Small intestine (tissue), 7 donors: ENCODE results near the gene KTI12. TPM values are rescaled to one million over a fixed set of nuclear protein-coding genes. Genes with fewer than 3 reads are reported as not detected.
"Not testable (repeated sequence)": the region's sequence is repeated elsewhere in the genome, so short reads cannot be mapped to it uniquely, and the experiment has no call there.

Experiments
- DNase-seq, 2 donors: peaks; one replicate each; pipeline versions ENCODE4 v3.0.0 to v3.0.0-alpha.2; 2013
- FAIRE-seq: peaks from 2 replicates; lab custom pipeline; 2012; peaks lifted over from hg19 to GRCh38; lab: Jason Lieb, UNC
- H3K27ac ChIP-seq, 3 donors: one replicate each; pipeline ENCODE4 v1.5.1; 2013; ENCODE audit warnings: low read length in 2 of 3, mild to moderate bottlenecking in 2 of 3, control low read depth in 1 of 3, inconsistent platforms in 1 of 3, low read depth in 1 of 3, moderate library complexity in 1 of 3
- H3K27me3 ChIP-seq, 3 donors: one replicate each; pipeline ENCODE4 v1.6.1; 2013; ENCODE audit warnings: low read length in 3 of 3, inconsistent platforms in 1 of 3; ENCODE audit not compliant: control insufficient read depth in 3 of 3, insufficient read depth in 3 of 3
- H3K36me3 ChIP-seq, 3 donors: one replicate each; pipeline ENCODE4 v1.6.1; 2013; ENCODE audit warnings: low read length in 3 of 3, inconsistent platforms in 1 of 3, low read depth in 1 of 3, mild to moderate bottlenecking in 1 of 3, moderate library complexity in 1 of 3; ENCODE audit not compliant: control insufficient read depth in 3 of 3, insufficient read depth in 2 of 3
- H3K4me1 ChIP-seq, 3 donors: one replicate each; pipeline ENCODE4 v1.6.1; 2013; ENCODE audit warnings: low read length in 2 of 3, inconsistent platforms in 1 of 3, low read depth in 1 of 3, mild to moderate bottlenecking in 1 of 3, moderate library complexity in 1 of 3; ENCODE audit not compliant: control insufficient read depth in 3 of 3, insufficient read depth in 2 of 3
- H3K4me3 ChIP-seq, 3 donors: one replicate each; pipeline ENCODE4 v1.5.1; 2013; ENCODE audit warnings: low read length in 3 of 3, control low read depth in 1 of 3, inconsistent platforms in 1 of 3, low read depth in 1 of 3, mild to moderate bottlenecking in 1 of 3, moderate library complexity in 1 of 3
- H3K9me3 ChIP-seq, 2 donors: one replicate each; pipeline ENCODE4 v1.6.1; 2013; ENCODE audit warnings: low read depth in 1 of 2, low read length in 1 of 2; ENCODE audit not compliant: control insufficient read depth in 2 of 2, insufficient read depth in 1 of 2
- WGBS, 3 donors: extraction: QIAGEN DNeasy Blood & Tissue Kit; methylation state at CpG; one replicate each; pipeline ENCODE4 v1.1.7; 2013; 5-methylcytosine and 5-hydroxymethylcytosine counted together
- polyA plus RNA-seq, 4 donors: library from polyadenylated mRNA; stranded (reverse) in 3 of 4; unstranded in 1 of 4; fragments of 200-250 nt in 3 of 4; fragments of 120-200 nt in 1 of 4; gene quantifications; one replicate each; pipeline versions ENCODE4 v1.2.1 to v1.2.3, GENCODE V29; 2013
- donor health status: healthy with polysubstance abuse.
- donor health status: control.
- donor health status: control.
- donor health status: Bipolar disorder and iron deficiency.
- donor health status: healthy.

The KTI12 gene
- polyA plus RNA-seq, 4 donors, result 5.1 to 8.0 (median 6.6) TPM

- Histone ChIP-seq H3K27ac (peak overlapping the region; percentile 82 to 99 (median 94)), H3K36me3 (peaks cover 0 to 16% (median 0%) of the 10 kb centered on the region in 3 donors), H3K4me1 (peaks cover 0 to 14% (median 4%) of the 10 kb centered on the region in 3 donors), H3K4me3 (peak overlapping the region in 1 of 3 donors; percentile 90), H3K9me3 (no peaks in the 10 kb centered on the region), H3K27me3 (no peaks in the 10 kb centered on the region)
- no peak for DNase-seq
- 91 to 94% (median 92%) methylated on average over 2 of the region's 2 CpGs for WGBS, 3 donors
- FAIRE-seq, result no peak
These were observed 407 bp upstream of the KTI12 start for GRCh38 chr1:52034050-52034384.

- WGBS, 3 donors, result 0 to 4% (median 1%) methylated on average over 24 of the region's 24 CpGs
- peaks cover 0 to 16% (median 4%) of the 10 kb centered on the region in 3 donors for H3K4me1 ChIP-seq
- H3K4me3 ChIP-seq, result peak overlapping the region; percentile 69 to 93 (median 90)
- no peak for FAIRE-seq
- H3K27ac ChIP-seq, result peak overlapping the region; percentile 82 to 99 (median 94)
- peak; percentile 43 to 64 for DNase-seq
- H3K27me3 ChIP-seq, result no peaks in the 10 kb centered on the region
- H3K9me3 ChIP-seq, result no peaks in the 10 kb centered on the region
- peaks cover 0 to 14% (median 0%) of the 10 kb centered on the region in 3 donors for H3K36me3 ChIP-seq
These were observed 852 bp downstream of the KTI12 start for GRCh38 chr1:52032785-52033131.

- H3K4me1 ChIP-seq, result peaks cover 0 to 16% (median 4%) of the 10 kb centered on the region in 3 donors
- H3K27ac ChIP-seq, result peak overlapping the region in 2 of 3 donors; percentile 45 to 94
- peaks cover 0 to 15% (median 0%) of the 10 kb centered on the region in 3 donors for H3K36me3 ChIP-seq
- H3K9me3 ChIP-seq, result no peaks in the 10 kb centered on the region
- FAIRE-seq (no peak), DNase-seq (peak in 1 of 2 donors; percentile 9)
- H3K4me3 ChIP-seq, result peak overlapping the region; percentile 69 to 93 (median 90)
- WGBS, 3 donors, result 19 to 38% (median 23%) methylated on average over 5 of the region's 5 CpGs
- no peaks in the 10 kb centered on the region for H3K27me3 ChIP-seq
These were observed 1.4 kb downstream of the KTI12 start for GRCh38 chr1:52032124-52032784.

- WGBS, 3 donors, result 69 to 81% (median 76%) methylated on average over 5 of the region's 5 CpGs
- H3K4me3 ChIP-seq, H3K9me3 ChIP-seq, DNase-seq, FAIRE-seq, H3K27ac ChIP-seq, H3K27me3 ChIP-seq: not testable (repeated sequence)
- Histone ChIP-seq H3K36me3 (peaks cover 3 to 19% (median 7%) of the 10 kb centered on the region in 3 donors), H3K4me1 (peaks cover 0 to 13% (median 4%) of the 10 kb centered on the region in 3 donors)
These were observed 4.8 kb downstream of the KTI12 start for GRCh38 chr1:52028839-52029238.

GRCh38 chr1:52028328-52028727, 5.3 kb downstream of the KTI12 start:
- WGBS, 3 donors, result 27 to 54% (median 48%) methylated on average over 1 of the region's 1 CpG
- Histone ChIP-seq H3K36me3 (peaks cover 3 to 20% (median 9%) of the 10 kb centered on the region in 3 donors), H3K4me3 (no peak overlapping the region), H3K27me3 (no peaks in the 10 kb centered on the region), H3K4me1 (peaks cover 0 to 11% (median 4%) of the 10 kb centered on the region in 3 donors), H3K27ac (no peak overlapping the region), H3K9me3 (no peaks in the 10 kb centered on the region)
- DNase-seq (peak in 1 of 2 donors; percentile 8), FAIRE-seq (no peak)

GRCh38 chr1:52026278-52026677, 7.3 kb downstream of the KTI12 start:
- Histone ChIP-seq H3K36me3 (peaks cover 3 to 20% (median 16%) of the 10 kb centered on the region in 3 donors), H3K4me3 (no peak overlapping the region), H3K4me1 (peaks cover 0 to 3% (median 0%) of the 10 kb centered on the region in 3 donors), H3K27ac (no peak overlapping the region), H3K9me3 (no peaks in the 10 kb centered on the region), H3K27me3 (no peaks in the 10 kb centered on the region)
- FAIRE-seq (no peak), DNase-seq (no peak)
- WGBS, 3 donors, result 92 to 98% (median 94%) methylated on average over 2 of the region's 2 CpGs

GRCh38 chr1:52022133-52022532, 11.5 kb downstream of the KTI12 start:
- FAIRE-seq, result no peak
- Histone ChIP-seq H3K36me3 (peaks cover 9 to 23% (median 17%) of the 10 kb centered on the region in 3 donors), H3K27ac (no peak overlapping the region), H3K4me3 (no peak overlapping the region), H3K27me3 (no peaks in the 10 kb centered on the region), H3K4me1 (no peaks in the 10 kb centered on the region), H3K9me3 (no peaks in the 10 kb centered on the region)
- WGBS, 3 donors, result 86 to 93% (median 88%) methylated on average over 2 of the region's 2 CpGs
- no peak for DNase-seq

GRCh38 chr1:52008071-52008809, 25.4 kb downstream of the KTI12 start:
- H3K9me3 ChIP-seq, result no peaks in the 10 kb centered on the region
- no peaks in the 10 kb centered on the region for H3K27me3 ChIP-seq
- peaks cover 0 to 4% (median 0%) of the 10 kb centered on the region in 3 donors for H3K4me1 ChIP-seq
- 55 to 81% (median 61%) methylated on average over 7 of the region's 7 CpGs for WGBS, 3 donors
- H3K36me3 ChIP-seq, result no peaks in the 10 kb centered on the region
- DNase-seq, result peak in 1 of 2 donors; percentile 26
- H3K27ac ChIP-seq, result no peak overlapping the region
- no peak for FAIRE-seq
- H3K4me3 ChIP-seq, result no peak overlapping the region
